ENCODE results near the gene TPSAB1. TPM values are rescaled to one million over a fixed set of nuclear protein-coding genes. Genes with fewer than 3 reads are reported as not detected.

Gene TPSAB1
- total and polyA plus RNA-seq, 12 donors = 0.11 to 4.8 (median 0.93) TPM; not detected in 3

GRCh38 chr16:1206326-1206725 lies 34.2 kb upstream of the TPSAB1 start:
- Histone ChIP-seq H3K9me3 (replicated peaks in 1 of 3) (no peaks in the 10 kb centered on the region), H3K36me3 (replicated peaks in 1 of 2) (peaks cover 0 to 10% of the 10 kb centered on the region in 2 donors), H3K4me3 (no peak overlapping the region), H3K27me3 (no peaks in the 10 kb centered on the region), H3K27ac (no peak overlapping the region), H3K4me1 (replicated peaks in 1 of 2) (no peaks in the 10 kb centered on the region)
- TF ChIP-seq POLR2A (IDR thresholded peaks at IDR 0.05) (no peak), CTCF (IDR thresholded peaks at IDR 0.05) (no peak)
- WGBS, 4 donors = 66 to 79% (median 69%) methylated on average over 2 to 9 of the region's 9 CpGs
- peak in 1 of 7 donors; percentile 19 for DNase-seq
- intact Hi-C loops (cut with DNase I) = no loop called here

- WGBS, 4 donors = 79 to 88% (median 86%) methylated on average over 13 to 16 of the region's 16 CpGs
- Histone ChIP-seq H3K4me1 (replicated peaks in 1 of 2) (no peaks in the 10 kb centered on the region), H3K27ac (no peak overlapping the region), H3K4me3 (no peak overlapping the region), H3K27me3 (no peaks in the 10 kb centered on the region), H3K9me3 (replicated peaks in 1 of 3) (no peaks in the 10 kb centered on the region), H3K36me3 (replicated peaks in 1 of 2) (peaks cover 0 to 14% of the 10 kb centered on the region in 2 donors)
- TF ChIP-seq POLR2A (IDR thresholded peaks at IDR 0.05) = no peak
- TF ChIP-seq CTCF (IDR thresholded peaks at IDR 0.05) = no peak
- DNase-seq = no peak
- intact Hi-C loops (cut with DNase I) = no loop called here
These were observed 33.7 kb upstream of the TPSAB1 start for GRCh38 chr16:1206786-1207185.

GRCh38 chr16:1208239-1208830 lies 32.2 kb upstream of the TPSAB1 start:
- no peak overlapping the region for H3K27ac ChIP-seq
- no peaks in the 10 kb centered on the region for H3K27me3 ChIP-seq
- H3K36me3 ChIP-seq (replicated peaks in 1 of 2) = peaks cover 0 to 14% of the 10 kb centered on the region in 2 donors
- no peaks in the 10 kb centered on the region for H3K4me1 ChIP-seq (replicated peaks in 1 of 2)
- TF ChIP-seq POLR2A (IDR thresholded peaks at IDR 0.05) (no peak), CTCF (IDR thresholded peaks at IDR 0.05) (no peak)
- no peaks in the 10 kb centered on the region for H3K9me3 ChIP-seq (replicated peaks in 1 of 3)
- 83 to 90% (median 89%) methylated on average over 18 to 22 of the region's 22 CpGs for whole genome bisulfite sequencing, 4 donors
- H3K4me3 ChIP-seq = no peak overlapping the region
- DNase-seq = no peak
- intact Hi-C loops (cut with DNase I) = no loop called here

- H3K27me3 ChIP-seq = no peaks in the 10 kb centered on the region
- TF ChIP-seq POLR2A (IDR thresholded peaks at IDR 0.05) (no peak), CTCF (IDR thresholded peaks at IDR 0.05) (no peak)
- WGBS, 4 donors = 94 to 96% (median 95%) methylated on average over 12 to 43 of the region's 43 CpGs
- no peak for DNase-seq
- peaks cover 0 to 14% of the 10 kb centered on the region in 2 donors for H3K36me3 ChIP-seq (replicated peaks in 1 of 2)
- H3K4me3 ChIP-seq = no peak overlapping the region
- H3K9me3 ChIP-seq (replicated peaks in 1 of 3) = no peaks in the 10 kb centered on the region
- intact Hi-C loops (cut with DNase I) = no loop called here
- H3K27ac ChIP-seq = no peak overlapping the region
- no peaks in the 10 kb centered on the region for H3K4me1 ChIP-seq (replicated peaks in 1 of 2)
These were observed 31.4 kb upstream of the TPSAB1 start for GRCh38 chr16:1209081-1209480.
